Hematopoietic multipotent progenitor cell treated with erythropoietin and hydrocortisone succinate and interleukin-3 and kit ligand, for 8 days (in vitro differentiated cells): ENCODE data around the gene FAM171A1.
"Not testable (repeated sequence)": the region's sequence is repeated elsewhere in the genome, so short reads cannot be mapped to it uniquely, and the experiment has no call there.

Source experiments
- DNase-seq: peaks from one replicate; pipeline ENCODE4 v3.0.0-alpha.2; 2015

The FAM171A1 gene

GRCh38 chr10:15279236-15279635 lies 91.9 kb downstream of the FAM171A1 start:
- DNase-seq: no peak

DNA sequence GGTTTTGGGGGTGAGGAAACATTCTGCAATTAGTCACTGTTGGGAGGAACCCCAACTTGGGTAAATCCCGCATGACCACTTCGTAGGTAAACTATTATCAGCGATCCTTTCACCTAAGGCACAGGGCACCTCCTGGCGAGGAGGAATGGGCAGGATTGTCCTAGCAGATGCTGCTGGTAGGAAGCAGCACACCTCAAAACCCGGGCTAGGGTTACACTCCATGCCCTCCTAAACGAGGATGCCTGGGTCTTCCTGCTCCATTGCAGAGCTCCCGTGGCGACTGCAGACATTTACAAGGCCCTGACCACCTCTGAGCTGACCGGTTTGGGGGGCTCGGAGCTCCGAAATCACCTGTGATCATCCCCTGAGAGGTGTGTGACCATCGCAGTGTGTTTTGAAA lies 92.3 kb downstream of the FAM171A1 start:
- no peak for DNase-seq

DNA sequence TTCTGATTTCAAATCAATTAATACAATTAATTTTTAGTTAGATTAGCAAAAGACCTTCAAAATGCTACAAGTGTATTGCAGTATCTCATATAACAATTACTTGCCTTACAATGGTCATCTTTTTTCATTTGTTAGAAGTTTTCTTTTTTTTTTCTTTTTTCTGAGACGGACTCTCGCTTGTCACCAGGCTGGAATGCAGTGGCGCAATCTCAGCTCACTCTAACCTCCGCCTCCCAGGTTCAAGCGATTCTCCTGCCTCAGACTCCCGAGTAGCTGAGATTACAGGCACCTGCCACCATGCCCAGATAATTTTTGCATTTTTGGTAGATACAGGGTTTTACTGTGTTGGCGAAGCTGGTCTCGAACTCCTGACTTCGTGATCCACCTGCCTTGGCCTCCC lies 95.0 kb downstream of the FAM171A1 start:
- not testable (repeated sequence) for DNase-seq

DNA sequence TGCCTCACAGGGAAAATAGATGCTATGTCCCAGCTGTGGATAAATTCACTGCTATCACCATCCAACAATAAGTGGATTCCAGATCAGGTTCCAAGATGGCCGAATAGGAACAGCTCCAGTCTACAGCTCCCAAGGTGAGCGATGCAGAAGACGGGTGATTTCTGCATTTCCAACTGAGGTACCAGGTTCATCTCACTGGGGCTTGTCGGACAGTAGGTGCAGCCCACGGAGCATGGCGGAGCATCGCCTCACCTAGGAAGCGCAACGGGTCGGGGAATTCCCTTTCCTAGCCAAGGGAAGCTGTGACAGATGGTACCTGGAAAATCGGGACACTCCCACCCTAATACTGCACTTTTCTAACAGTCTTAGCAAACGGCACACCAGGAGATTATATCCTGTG lies 101.3 kb downstream of the FAM171A1 start:
- DNase-seq: not testable (repeated sequence)

DNA sequence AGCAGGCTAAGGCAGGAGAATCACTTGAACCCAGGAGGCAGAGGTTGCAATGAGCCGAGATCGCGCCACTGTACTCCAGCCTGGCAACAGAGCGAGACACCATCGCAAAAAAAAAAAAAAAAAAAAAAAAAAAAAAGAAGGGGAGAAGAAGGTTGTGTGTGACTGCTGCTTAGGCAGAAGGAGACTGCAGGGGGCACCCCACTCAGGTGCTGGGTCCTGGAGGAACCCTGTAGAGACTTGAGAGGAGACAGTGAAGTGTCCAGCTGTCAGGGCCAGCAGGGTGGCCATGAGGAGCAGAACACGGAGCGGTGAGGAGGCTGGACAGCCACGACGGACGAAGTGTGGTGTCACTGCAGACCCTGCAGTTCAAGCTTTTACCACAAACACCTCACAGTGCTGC lies 103.6 kb downstream of the FAM171A1 start:
- peak; percentile 37 for DNase-seq

DNA sequence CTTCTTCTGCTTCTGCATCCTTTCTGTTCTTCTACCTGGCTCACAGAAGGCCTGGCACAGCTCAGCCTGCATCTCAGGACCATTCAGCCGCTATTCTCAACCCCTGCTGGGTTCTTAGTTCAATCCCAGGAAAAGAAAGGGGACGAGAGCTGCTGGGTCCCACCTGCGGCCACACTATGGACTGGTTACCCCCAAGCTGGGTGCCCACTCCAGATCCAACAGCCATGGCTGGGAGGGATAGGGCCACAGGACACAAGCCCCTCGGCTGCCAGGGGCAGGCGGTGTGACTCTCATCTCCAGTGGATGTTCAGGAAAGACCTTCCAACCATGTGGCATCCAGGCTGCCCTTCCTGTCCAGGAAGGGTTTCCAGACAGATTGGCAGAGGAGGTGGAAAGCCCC lies 105.0 kb downstream of the FAM171A1 start:
- no peak for DNase-seq

DNA sequence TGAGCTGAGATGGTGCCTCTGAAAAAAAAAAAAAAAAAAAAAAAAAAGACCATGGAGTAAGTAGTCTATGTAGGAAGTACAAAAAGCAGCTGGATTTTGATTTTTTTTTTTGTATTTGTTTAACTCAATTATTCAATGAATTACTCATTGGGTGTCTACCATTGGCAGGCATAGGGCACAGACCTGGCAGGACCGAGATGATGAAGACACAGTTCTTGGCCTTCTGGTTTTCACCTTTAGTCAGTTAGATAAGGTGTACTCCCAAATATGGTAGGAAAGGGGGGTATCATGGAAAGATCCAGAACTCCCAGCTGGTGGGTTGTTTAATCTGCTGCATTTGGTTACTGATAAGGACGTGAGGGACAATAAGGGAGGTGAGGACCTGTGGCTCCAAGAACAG lies 105.5 kb downstream of the FAM171A1 start:
- DNase-seq: no peak

DNA sequence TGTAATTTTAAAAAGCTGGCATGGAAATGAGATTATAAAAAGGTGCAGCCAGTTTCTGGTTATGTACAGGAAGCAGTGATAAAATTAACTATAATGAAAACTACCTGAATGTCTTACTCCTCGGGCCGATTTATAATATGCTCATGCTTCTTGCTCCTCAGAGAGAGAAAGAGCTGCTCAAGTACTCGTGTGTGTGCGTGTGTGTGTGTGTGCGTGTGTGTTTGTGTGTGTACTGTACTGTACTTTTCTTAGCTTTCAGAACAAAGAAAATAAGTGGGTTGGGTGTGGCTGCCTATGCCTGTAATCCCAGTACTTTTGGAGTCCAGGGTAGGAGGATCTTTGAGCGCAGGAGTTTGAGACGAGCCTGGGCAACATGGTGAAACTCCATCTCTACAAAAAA lies 106.0 kb downstream of the FAM171A1 start:
- DNase-seq: no peak

- DNase-seq: no peak
Measured at GRCh38 chr10:15263657-15264323, 107.3 kb downstream of the FAM171A1 start.

DNA sequence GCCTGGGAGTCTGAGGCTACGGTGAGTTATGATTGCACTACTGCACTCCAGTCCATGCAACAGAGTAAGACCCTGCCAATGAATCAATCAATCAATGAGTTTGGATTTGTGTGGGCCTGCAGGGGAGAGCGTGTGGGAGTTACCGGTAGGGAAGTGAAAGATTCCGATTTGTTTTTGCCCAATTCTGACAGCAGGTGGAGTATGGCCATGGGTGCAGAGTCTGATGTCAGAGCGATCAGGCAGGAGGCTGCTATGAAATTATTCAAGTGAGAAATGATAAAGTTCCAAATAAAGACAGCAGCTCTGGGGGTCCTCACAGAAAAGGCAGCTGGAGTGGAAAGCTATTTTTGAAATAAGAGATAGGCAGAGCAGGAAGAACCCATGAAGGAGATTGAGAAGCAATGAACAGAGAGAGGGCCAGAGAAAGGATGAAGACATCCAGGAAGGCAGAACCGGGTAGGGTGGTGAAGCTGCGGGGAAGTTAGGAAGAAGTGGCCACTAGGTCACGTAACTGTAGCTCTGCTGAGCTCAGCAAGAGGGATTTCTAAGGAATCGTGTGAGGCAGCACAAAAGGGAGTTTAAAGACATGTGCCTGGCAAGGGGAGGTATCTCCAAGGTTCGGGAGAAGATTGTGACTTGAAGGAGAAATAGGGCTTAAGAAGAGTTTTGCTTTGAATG lies 108.9 kb downstream of the FAM171A1 start:
- peak; percentile 32 for DNase-seq

DNA sequence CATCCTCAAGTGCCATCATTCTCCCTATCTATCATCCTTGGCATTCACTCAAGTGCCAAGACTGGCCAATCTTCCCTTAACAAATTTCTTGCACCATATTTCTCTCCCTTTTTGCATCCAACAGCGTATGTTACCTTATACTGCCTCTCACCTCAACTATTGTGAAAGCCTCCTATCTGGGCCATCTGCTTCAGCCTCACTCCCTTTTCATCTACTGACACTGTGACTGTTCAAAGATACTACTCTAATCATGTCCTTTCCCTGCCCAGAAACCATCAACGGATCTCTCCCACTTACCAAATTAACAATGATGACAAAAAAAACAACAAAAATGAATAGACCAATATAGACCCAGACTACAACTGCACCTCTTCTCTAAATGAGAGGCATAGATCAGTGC lies 112.0 kb downstream of the FAM171A1 start:
- DNase-seq: no peak

- DNase-seq: no peak
Measured at GRCh38 chr10:15258255-15258654, 112.8 kb downstream of the FAM171A1 start.

- DNase-seq: no peak
Measured at GRCh38 chr10:15255961-15256360, 115.1 kb downstream of the FAM171A1 start.

GRCh38 chr10:15254808-15255648 lies 116.1 kb downstream of the FAM171A1 start:
- DNase-seq: no peak

- DNase-seq: no peak
Measured at GRCh38 chr10:15253951-15254807, 116.9 kb downstream of the FAM171A1 start.

DNA sequence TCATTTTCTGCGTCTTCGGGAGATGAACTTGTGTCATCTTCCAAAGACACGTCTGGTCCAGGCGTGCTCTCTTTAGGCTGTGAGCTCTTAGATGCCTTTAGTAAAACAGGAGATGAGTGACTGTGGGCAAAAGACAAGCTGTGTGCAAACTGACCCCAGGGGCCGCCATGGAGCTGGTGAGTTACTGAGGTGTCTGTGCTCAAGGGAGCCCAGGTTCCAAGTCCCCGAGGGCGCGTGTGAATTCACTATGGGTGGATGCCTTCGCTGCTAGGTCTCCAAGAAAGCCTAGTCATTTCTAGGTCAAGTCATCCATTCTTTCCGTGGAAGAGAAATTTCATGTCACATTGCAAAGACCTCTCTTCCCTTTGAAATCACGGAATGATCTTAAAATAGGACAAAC lies 118.7 kb downstream of the FAM171A1 start:
- no peak for DNase-seq

DNA sequence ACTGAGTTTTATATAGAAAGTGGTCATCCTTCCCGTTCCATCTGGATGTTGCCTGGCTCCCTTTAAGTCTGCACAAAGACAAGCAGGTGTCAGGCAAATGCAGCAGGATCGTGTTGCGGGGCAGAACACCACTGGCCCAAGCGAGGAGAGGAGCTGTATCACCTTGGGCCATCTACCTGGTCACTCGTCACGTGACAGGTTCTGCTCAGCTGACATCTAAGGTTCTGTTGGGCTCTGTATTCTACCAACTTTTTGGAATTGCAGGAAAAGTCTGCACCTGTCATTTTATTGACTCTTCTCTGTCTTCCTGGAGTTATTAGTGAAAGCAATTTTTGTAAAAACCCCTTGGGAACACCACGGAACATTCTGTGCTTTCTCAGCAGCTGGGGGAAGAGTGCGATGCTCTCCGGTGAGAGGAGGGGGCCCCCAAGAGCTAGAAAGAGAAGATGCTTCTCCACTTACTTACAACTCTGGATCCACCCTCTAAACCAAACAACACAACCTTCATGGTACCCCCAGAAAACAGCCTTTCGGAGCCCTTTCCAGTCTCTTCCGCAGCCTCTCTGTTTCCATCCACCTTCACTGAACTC lies 119.2 kb downstream of the FAM171A1 start:
- no peak for DNase-seq

GRCh38 chr10:15245530-15245929 lies 125.6 kb downstream of the FAM171A1 start:
- peak; percentile 67 for DNase-seq

DNA sequence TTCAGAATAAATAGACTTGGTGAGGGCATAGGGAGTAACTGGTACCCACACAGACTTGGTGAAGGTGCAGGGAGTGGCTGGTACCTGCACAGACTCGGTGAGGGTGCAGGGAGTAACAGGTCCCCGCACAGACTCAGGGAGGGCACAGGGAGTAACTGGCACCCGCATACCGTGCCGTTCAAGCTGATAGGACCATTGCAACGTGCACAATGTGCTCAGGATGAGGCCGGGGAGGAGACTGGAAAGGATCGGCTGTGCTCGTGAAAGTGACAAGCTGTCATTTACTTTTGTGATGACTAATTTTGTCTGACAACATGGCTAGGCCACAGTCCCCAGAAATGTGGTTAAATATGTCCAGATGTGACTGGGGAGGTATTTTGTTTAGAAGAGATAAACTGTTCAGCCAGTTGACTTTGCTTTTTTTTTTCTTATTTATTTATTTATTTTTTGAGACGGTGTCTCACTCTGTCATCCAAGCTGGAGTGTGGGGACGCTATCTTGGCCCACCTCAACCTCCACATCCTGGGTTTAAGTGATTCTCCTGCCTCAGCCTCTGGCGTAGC lies 126.4 kb downstream of the FAM171A1 start:
- peak; percentile 68 for DNase-seq

GRCh38 chr10:15242261-15242840 lies 128.7 kb downstream of the FAM171A1 start:
- no peak for DNase-seq

GRCh38 chr10:15241306-15241705 lies 129.8 kb downstream of the FAM171A1 start:
- DNase-seq: no peak
